Measurements from ENCODE around the gene GUCY1A1. TPM values are rescaled to one million over a fixed set of nuclear protein-coding genes. Genes with fewer than 3 reads are reported as not detected.
A peak's percentile ranks its signal among the peaks of the same experiment; 100 is the strongest.

GUCY1A1 gene
- total RNA-seq, 1 donor from 2014 or later, result 63.1 TPM

- ATAC-seq (peak; percentile 38 to 90), DNase-seq (no peak)
- no peaks in the 10 kb centered on the region for H3K27me3 ChIP-seq (ENCODE audit: low read depth)
- no peaks in the 10 kb centered on the region for H3K36me3 ChIP-seq
- intact Hi-C loops (cut with DNase I), result no loop called here
- H3K4me3 ChIP-seq, result no peak overlapping the region
- peaks cover 9% of the 10 kb centered on the region for H3K4me1 ChIP-seq
- no peak overlapping the region for H3K27ac ChIP-seq
- TF ChIP-seq CTCF (IDR thresholded peaks at IDR 0.05), result no peak
- H3K9me3 ChIP-seq, result no peaks in the 10 kb centered on the region
These were observed 111.5 kb downstream of the GUCY1A1 start for GRCh38 chr4:155777971-155778735.

GRCh38 chr4:155780775-155781174, 114.1 kb downstream of the GUCY1A1 start:
- H3K4me1 ChIP-seq, result peaks cover 4% of the 10 kb centered on the region
- H3K27me3 ChIP-seq (ENCODE audit: low read depth), result no peaks in the 10 kb centered on the region
- DNase-seq, result no peak
- ATAC-seq, result no peak
- H3K36me3 ChIP-seq, result no peaks in the 10 kb centered on the region
- no peak overlapping the region for H3K27ac ChIP-seq
- TF ChIP-seq CTCF (IDR thresholded peaks at IDR 0.05), result no peak
- no peak overlapping the region for H3K4me3 ChIP-seq
- intact Hi-C loops (cut with DNase I), result loop anchor here (10.0 kb wide), 1 partner anchor 336 kb away; no protein-coding TSS in a partner anchor
- no peaks in the 10 kb centered on the region for H3K9me3 ChIP-seq

DNA sequence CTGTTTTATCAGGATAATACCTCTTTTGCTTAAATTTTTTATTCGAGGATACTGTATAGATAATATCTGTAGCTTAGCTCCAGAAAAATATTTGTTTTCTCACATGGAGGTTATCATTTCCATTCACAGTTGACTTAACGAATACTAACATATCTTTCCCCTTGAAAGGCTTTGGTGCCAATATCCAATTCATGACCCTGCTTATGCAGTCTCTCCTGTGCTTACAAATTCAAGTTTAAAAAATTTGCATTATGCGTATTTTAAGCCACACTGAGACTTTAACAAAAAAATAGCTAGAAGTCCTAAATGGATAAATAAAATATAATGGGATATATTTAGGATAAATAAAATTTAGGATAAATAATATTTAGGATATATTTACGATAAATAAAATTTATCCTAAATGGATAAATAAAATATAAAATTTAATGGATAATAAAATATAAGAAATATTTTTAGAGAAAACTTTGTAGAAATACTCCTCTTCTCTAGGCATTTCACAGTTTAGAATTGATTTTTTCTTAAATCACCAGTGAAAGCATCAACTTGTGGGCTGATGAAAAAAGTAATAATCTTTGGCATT, 114.7 kb downstream of the GUCY1A1 start:
- peaks cover 4% of the 10 kb centered on the region for H3K4me1 ChIP-seq
- intact Hi-C loops (cut with DNase I), result loop anchor here (10.0 kb wide), 1 partner anchor 337 kb away; no protein-coding TSS in a partner anchor
- DNase-seq (no peak), ATAC-seq (no peak)
- no peaks in the 10 kb centered on the region for H3K27me3 ChIP-seq (ENCODE audit: low read depth)
- no peaks in the 10 kb centered on the region for H3K9me3 ChIP-seq
- no peaks in the 10 kb centered on the region for H3K36me3 ChIP-seq
- H3K27ac ChIP-seq, result no peak overlapping the region
- H3K4me3 ChIP-seq, result no peak overlapping the region
- TF ChIP-seq CTCF (IDR thresholded peaks at IDR 0.05), result no peak

Other genes starting within 250 kb of the GUCY1A1 start
- 18.1 TPM for gene GUCY1B1, start 92.2 kb downstream of the GUCY1A1 start, total RNA-seq
- not detected for gene ASIC5, start 199.4 kb downstream of the GUCY1A1 start, total RNA-seq
- 1.4 TPM for gene TDO2, start 236.8 kb downstream of the GUCY1A1 start, total RNA-seq